HEK293 (cell line): ENCODE results near the gene RNF145.

Experiments
- CTCF ChIA-PET: fragments of 350-600 bp; formaldehyde crosslinking; extraction: SDS; loops from one replicate; lab custom pipeline; 2021; ENCODE audit warnings: antibody characterized with exemption; lab: Yijun Ruan, JAX
- POLR2A ChIA-PET: fragments of 300-600 bp; formaldehyde crosslinking; extraction: SDS; loops from one replicate; lab custom pipeline; 2020; ENCODE audit warnings: antibody characterized with exemption, inconsistent platforms; lab: Yijun Ruan, JAX
- H3K27ac ChIP-seq: fragments of 200-500 bp; sonication (Bioruptor generic); 2 replicates; pipeline ENCODE4 v1.5.1; 2014; ENCODE audit warnings: low read depth, low read length, control low read depth, inconsistent platforms; ENCODE audit errors: extremely low read depth
- H3K36me3 ChIP-seq, 2 experiments: fragments of 200-500 bp in 1 of 2; sonication (Bioruptor generic) in 1 of 2; 1 replicate in 1 of 2; 2 replicates in 1 of 2; pipeline ENCODE4 v1.5.1; 2014 to 2017; ENCODE audit warnings: inconsistent platforms in 2 of 2, low read length in 2 of 2; ENCODE audit not compliant: control insufficient read depth in 2 of 2, insufficient read depth in 1 of 2
- H3K4me1 ChIP-seq: fragments of 200-500 bp; sonication (Bioruptor generic); 2 replicates; pipeline ENCODE4 v1.5.1; 2014; ENCODE audit warnings: mild to moderate bottlenecking, low read length, inconsistent platforms; ENCODE audit not compliant: control insufficient read depth, insufficient read depth
- H3K4me3 ChIP-seq: 2 replicates; pipeline ENCODE4 v1.5.1; 2011; ENCODE audit warnings: low read depth, mild to moderate bottlenecking, control low read depth, low read length, moderate library complexity
- H3K9me3 ChIP-seq: fragments of 200-500 bp; sonication (Bioruptor generic); 2 replicates; pipeline ENCODE4 v1.5.1; 2014; ENCODE audit warnings: low read depth, low read length, inconsistent platforms; ENCODE audit not compliant: control insufficient read depth, insufficient read depth
- CTCF ChIP-seq: fragments of 450-650 bp; formaldehyde crosslinking; IDR thresholded peaks from 2 replicates; pipeline ENCODE4 v1.5.1; 2016; ENCODE audit warnings: missing biosample characterization, missing genetic modification characterization
- HIC1 ChIP-seq: fragments of 450-650 bp; formaldehyde crosslinking; IDR thresholded peaks from 2 replicates; pipeline ENCODE4 v1.5.1; 2016; ENCODE audit warnings: missing biosample characterization, missing genetic modification characterization
- MZF1 ChIP-seq: fragments of 450-650 bp; formaldehyde crosslinking; IDR thresholded peaks from 2 replicates; pipeline ENCODE4 v1.5.1; 2017; ENCODE audit warnings: missing biosample characterization, missing genetic modification characterization, borderline replicate concordance
- PRDM6 ChIP-seq: fragments of 450-650 bp; formaldehyde crosslinking; IDR thresholded peaks from 2 replicates; pipeline ENCODE4 v1.5.1; 2017; ENCODE audit warnings: missing biosample characterization, missing genetic modification characterization
- SETDB1 ChIP-seq: IDR thresholded peaks from one replicate; pipeline ENCODE4 v1.6.1; 2017; ENCODE audit warnings: mild to moderate bottlenecking, low read length, moderate library complexity, mixed read lengths; ENCODE audit not compliant: insufficient read length
- TSHZ1 ChIP-seq: fragments of 450-650 bp; formaldehyde crosslinking; IDR thresholded peaks from 2 replicates; pipeline ENCODE4 v1.5.1; 2016; ENCODE audit warnings: missing biosample characterization, missing genetic modification characterization, borderline replicate concordance
- ZBTB1 ChIP-seq: fragments of 450-650 bp; formaldehyde crosslinking; IDR thresholded peaks from 2 replicates; pipeline ENCODE4 v1.5.1; 2016; ENCODE audit warnings: missing biosample characterization, missing genetic modification characterization
- ZBTB17 ChIP-seq: fragments of 450-650 bp; formaldehyde crosslinking; IDR thresholded peaks from 2 replicates; pipeline ENCODE4 v1.5.1; 2016; ENCODE audit warnings: missing biosample characterization, missing genetic modification characterization
- ZFP37 ChIP-seq: fragments of 450-650 bp; formaldehyde crosslinking; IDR thresholded peaks from 2 replicates; pipeline ENCODE4 v1.5.1; 2016; ENCODE audit warnings: missing biosample characterization, missing genetic modification characterization
- ZIC2 ChIP-seq: fragments of 450-650 bp; formaldehyde crosslinking; IDR thresholded peaks from 2 replicates; pipeline ENCODE4 v1.5.1; 2016; ENCODE audit warnings: missing biosample characterization, missing genetic modification characterization
- ZNF114 ChIP-seq: fragments of 450-650 bp; formaldehyde crosslinking; IDR thresholded peaks from 2 replicates; pipeline ENCODE4 v1.5.0; 2017; ENCODE audit warnings: missing biosample characterization, missing genetic modification characterization
- ZNF184 ChIP-seq: fragments of 450-650 bp; IDR thresholded peaks from 2 replicates; pipeline ENCODE4 v1.5.1; 2018; ENCODE audit warnings: missing biosample characterization, mild to moderate bottlenecking, missing genetic modification characterization
- ZNF274 ChIP-seq, 2 experiments: fragments of 200-500 bp in 1 of 2; fragments of 450-650 bp in 1 of 2; sonication (Bioruptor generic) in 1 of 2; formaldehyde crosslinking in 1 of 2; IDR thresholded peaks; 2 replicates each; pipeline versions ENCODE4 v1.5.1 to v1.6.1; 2014 to 2016; ENCODE audit warnings: borderline replicate concordance in 1 of 2, inconsistent platforms in 1 of 2, low read length in 1 of 2, missing biosample characterization in 1 of 2, missing genetic modification characterization in 1 of 2
- ZNF544 ChIP-seq: fragments of 450-650 bp; formaldehyde crosslinking; IDR thresholded peaks from 2 replicates; pipeline ENCODE4 v1.5.0; 2017; ENCODE audit warnings: missing biosample characterization, missing genetic modification characterization
- ZNF600 ChIP-seq: fragments of 450-650 bp; formaldehyde crosslinking; IDR thresholded peaks from 2 replicates; pipeline ENCODE4 v1.5.1; 2016; ENCODE audit warnings: missing biosample characterization, missing genetic modification characterization
- ZNF629 ChIP-seq: fragments of 450-650 bp; formaldehyde crosslinking; IDR thresholded peaks from 2 replicates; pipeline ENCODE4 v1.5.1; 2017; ENCODE audit warnings: missing biosample characterization, missing genetic modification characterization

Gene RNF145

GRCh38 chr5:159181152-159181551, 28.2 kb downstream of the RNF145 start (continued):
- no peak for TF ChIP-seq TSHZ1 (tag by site-specific recombination)
- TF ChIP-seq SETDB1: no peak
- no peak for TF ChIP-seq ZBTB17 (tag by site-specific recombination)

- no peak for TF ChIP-seq CTCF (tag by site-specific recombination)
- no peak for TF ChIP-seq ZNF274 (IDR thresholded peaks at IDR 0.05; ENCODE audit: low read length)
- no peak for TF ChIP-seq ZNF274 (tag by site-specific recombination; IDR thresholded peaks at IDR 0.05; ENCODE audit: borderline replicate concordance)
- ChIA-PET CTCF (no interaction called here), POLR2A (no interaction called here)
- peaks cover 10 to 12% of the 10 kb centered on the region in 2 experiments; a peak in 2 of 3 replicates for H3K36me3 ChIP-seq
- H3K27ac ChIP-seq: no peak overlapping the region
- no peak overlapping the region for H3K4me3 ChIP-seq
- no peaks in the 10 kb centered on the region for H3K9me3 ChIP-seq
- peaks cover 35% of the 10 kb centered on the region for H3K4me1 ChIP-seq
These were observed 29.6 kb downstream of the RNF145 start for GRCh38 chr5:159179529-159180305.

- no peak overlapping the region for H3K27ac ChIP-seq
- CTCF ChIA-PET: no interaction called here
- no peaks in the 10 kb centered on the region for H3K9me3 ChIP-seq
- TF ChIP-seq ZNF544 (tag by site-specific recombination): no peak
- TF ChIP-seq HIC1 (tag by site-specific recombination): 0 out of 2 replicates have a peak, but pooled peaks have one; percentile 22
- peak; percentile 28; the same call in 1 of the 2 replicates for TF ChIP-seq MZF1 (tag by site-specific recombination)
- no peak for TF ChIP-seq ZBTB1
- 0 out of 2 replicates have a peak, but pooled peaks have one; percentile 18 for TF ChIP-seq ZFP37 (tag by site-specific recombination)
- TF ChIP-seq ZNF629 (tag by site-specific recombination): peak; percentile 88
- 0 out of 2 replicates have a peak, but pooled peaks have one; percentile 6 for TF ChIP-seq ZNF184 (tag by site-specific recombination)
- TF ChIP-seq ZNF600: peak; percentile 54; the same call in 1 of the 2 replicates
- peak; percentile 71 for TF ChIP-seq PRDM6
- TF ChIP-seq TSHZ1 (tag by site-specific recombination): 0 out of 2 replicates have a peak, but pooled peaks have one; percentile 25
- TF ChIP-seq ZNF114 (tag by site-specific recombination): no peak
- no peak for TF ChIP-seq ZIC2 (tag by site-specific recombination)
- POLR2A ChIA-PET: no interaction called here
- peaks cover 33% of the 10 kb centered on the region for H3K4me1 ChIP-seq
- peaks cover 11 to 12% of the 10 kb centered on the region in 2 experiments; a peak in 2 of 3 replicates for H3K36me3 ChIP-seq
- no peak overlapping the region for H3K4me3 ChIP-seq
These were observed 30.4 kb downstream of the RNF145 start for GRCh38 chr5:159178978-159179377.
